Stimulated activated CD4-positive, alpha-beta T cell treated with anti-CD3 and anti-CD28 coated beads, Interleukin-12 subunit alpha, Interleukin-12 subunit beta, amount 100 ng/mL, for 48 hours (primary cell): ENCODE measurements around the gene TRANK1.

Experiments
- DNase-seq, 3 donors: peaks; one replicate each; pipeline ENCODE4 v3.0.0-alpha.2; 2020; ENCODE audit warnings: low read depth in 2 of 3, low spot score in 1 of 3

Gene TRANK1

GRCh38 chr3:36852071-36852470, 92.8 kb downstream of the TRANK1 start:
- DNase-seq: no peak

- no peak for DNase-seq
These were observed 94.1 kb downstream of the TRANK1 start for GRCh38 chr3:36850743-36851142.

GRCh38 chr3:36846406-36846805, 98.4 kb downstream of the TRANK1 start:
- no peak for DNase-seq

- peak; percentile 47 to 55 (median 54) for DNase-seq
These were observed 101.5 kb downstream of the TRANK1 start for GRCh38 chr3:36843065-36844051.

- no peak for DNase-seq
These were observed 102.6 kb downstream of the TRANK1 start for GRCh38 chr3:36842275-36842674.

GRCh38 chr3:36840453-36840921, 104.4 kb downstream of the TRANK1 start:
- no peak for DNase-seq

- no peak for DNase-seq
These were observed 107.8 kb downstream of the TRANK1 start for GRCh38 chr3:36837089-36837488.

GRCh38 chr3:36833160-36833814, 111.6 kb downstream of the TRANK1 start:
- no peak for DNase-seq

GRCh38 chr3:36832406-36832805, 112.4 kb downstream of the TRANK1 start:
- no peak for DNase-seq

GRCh38 chr3:36827133-36827532, 117.7 kb downstream of the TRANK1 start:
- DNase-seq: no peak

- no peak for DNase-seq
These were observed 118.6 kb downstream of the TRANK1 start for GRCh38 chr3:36826240-36826639.

GRCh38 chr3:36824443-36824842, 120.4 kb downstream of the TRANK1 start:
- DNase-seq: no peak

- DNase-seq: no peak
These were observed 121.0 kb downstream of the TRANK1 start for GRCh38 chr3:36823806-36824205.

- no peak for DNase-seq
These were observed 124.8 kb downstream of the TRANK1 start for GRCh38 chr3:36820083-36820482.

- no peak for DNase-seq
These were observed 126.9 kb downstream of the TRANK1 start for GRCh38 chr3:36817806-36818533.

GRCh38 chr3:36815375-36815774, 129.5 kb downstream of the TRANK1 start:
- no peak for DNase-seq

- DNase-seq: no peak
These were observed 130.1 kb downstream of the TRANK1 start for GRCh38 chr3:36814776-36815175.

- DNase-seq: no peak
These were observed 130.7 kb downstream of the TRANK1 start for GRCh38 chr3:36814066-36814717.

GRCh38 chr3:36813305-36813704, 131.5 kb downstream of the TRANK1 start:
- no peak for DNase-seq

- DNase-seq: no peak
These were observed 132.6 kb downstream of the TRANK1 start for GRCh38 chr3:36812240-36812639.

- DNase-seq: no peak
These were observed 133.1 kb downstream of the TRANK1 start for GRCh38 chr3:36811768-36812167.
